HG03175 (cell line): ENCODE measurements around the gene TEX22.

Experiments used
- ATAC-seq: cut with Tn5 transposase; IDR thresholded peaks from one replicate; pipeline ENCODE4 v1.9.1; 2021; ENCODE audit warnings: mild to moderate bottlenecking, moderate library complexity; ENCODE audit not compliant: unreplicated experiment

Gene TEX22

GRCh38 chr14:105366386-105367074, 31.8 kb upstream of the TEX22 start:
- ATAC-seq = no peak

GRCh38 chr14:105367116-105368031, 31.0 kb upstream of the TEX22 start:
- no peak for ATAC-seq

GRCh38 chr14:105368032-105368417, 30.3 kb upstream of the TEX22 start:
- no peak for ATAC-seq

GRCh38 chr14:105368426-105368825, 29.9 kb upstream of the TEX22 start:
- no peak for ATAC-seq

GRCh38 chr14:105368910-105369652, 29.3 kb upstream of the TEX22 start:
- ATAC-seq = no peak

- no peak for ATAC-seq
Observed at GRCh38 chr14:105369653-105370040, 28.7 kb upstream of the TEX22 start.

- ATAC-seq = no peak
Observed at GRCh38 chr14:105374389-105374788, 23.9 kb upstream of the TEX22 start.

- no peak for ATAC-seq
Observed at GRCh38 chr14:105375635-105376057, 22.7 kb upstream of the TEX22 start.

- no peak for ATAC-seq
Observed at GRCh38 chr14:105376521-105377440, 21.6 kb upstream of the TEX22 start.

GRCh38 chr14:105377555-105378182, 20.7 kb upstream of the TEX22 start:
- no peak for ATAC-seq

- ATAC-seq = no peak
Observed at GRCh38 chr14:105378199-105378598, 20.1 kb upstream of the TEX22 start.

- ATAC-seq = no peak
Observed at GRCh38 chr14:105378873-105379685, 19.3 kb upstream of the TEX22 start.

- no peak for ATAC-seq
Observed at GRCh38 chr14:105379946-105380345, 18.4 kb upstream of the TEX22 start.

- no peak for ATAC-seq
Observed at GRCh38 chr14:105380756-105381155, 17.6 kb upstream of the TEX22 start.

GRCh38 chr14:105381446-105382342, 16.6 kb upstream of the TEX22 start:
- ATAC-seq = no peak

GRCh38 chr14:105382343-105383082, 15.8 kb upstream of the TEX22 start:
- no peak for ATAC-seq

GRCh38 chr14:105383083-105383730, 15.1 kb upstream of the TEX22 start:
- no peak for ATAC-seq
